Measurements from ENCODE around the gene ABCB1. TPM values are rescaled to one million over a fixed set of nuclear protein-coding genes. Genes with fewer than 3 reads are reported as not detected.
"Not testable (repeated sequence)": the region's sequence is repeated elsewhere in the genome, so short reads cannot be mapped to it uniquely, and the experiment has no call there.

The ABCB1 gene
- total RNA-seq, 1 donor from 2014 or later: not detected

DNA sequence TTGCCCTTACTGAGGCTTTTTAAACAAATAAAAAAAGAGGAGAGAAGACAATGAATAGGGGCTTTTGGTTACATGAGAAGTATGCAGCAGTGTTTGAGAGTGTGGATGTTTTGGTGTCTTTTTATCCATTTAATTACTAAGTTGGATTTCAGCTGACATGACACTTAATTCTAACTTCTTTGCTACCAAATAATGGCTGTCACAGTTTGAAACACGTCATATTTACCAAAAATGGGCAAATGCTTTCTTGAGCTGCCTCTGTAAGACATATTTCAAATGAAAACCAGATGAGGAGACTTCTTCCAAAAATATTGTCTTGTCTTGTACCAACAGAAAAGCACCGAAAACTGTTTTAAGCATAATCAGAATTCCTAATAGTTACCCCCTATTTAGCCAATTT is 129.2 kb downstream of the ABCB1 start:
- H3K27ac Mint-ChIP-seq (ENCODE audit: unreplicated experiment): no peak overlapping the region
- peaks cover 19% of the 10 kb centered on the region for H3K4me1 Mint-ChIP-seq (ENCODE audit: low read depth)
- H3K9me3 Mint-ChIP-seq (ENCODE audit: low read depth): peaks cover 5% of the 10 kb centered on the region
- no peak overlapping the region for H3K4me3 Mint-ChIP-seq (ENCODE audit: unreplicated experiment)
- no peak for DNase-seq (ENCODE audit: low spot score)
- peaks cover 32% of the 10 kb centered on the region for H3K27me3 Mint-ChIP-seq (ENCODE audit: low read depth)
- TF ChIP-seq, protein P1, sequence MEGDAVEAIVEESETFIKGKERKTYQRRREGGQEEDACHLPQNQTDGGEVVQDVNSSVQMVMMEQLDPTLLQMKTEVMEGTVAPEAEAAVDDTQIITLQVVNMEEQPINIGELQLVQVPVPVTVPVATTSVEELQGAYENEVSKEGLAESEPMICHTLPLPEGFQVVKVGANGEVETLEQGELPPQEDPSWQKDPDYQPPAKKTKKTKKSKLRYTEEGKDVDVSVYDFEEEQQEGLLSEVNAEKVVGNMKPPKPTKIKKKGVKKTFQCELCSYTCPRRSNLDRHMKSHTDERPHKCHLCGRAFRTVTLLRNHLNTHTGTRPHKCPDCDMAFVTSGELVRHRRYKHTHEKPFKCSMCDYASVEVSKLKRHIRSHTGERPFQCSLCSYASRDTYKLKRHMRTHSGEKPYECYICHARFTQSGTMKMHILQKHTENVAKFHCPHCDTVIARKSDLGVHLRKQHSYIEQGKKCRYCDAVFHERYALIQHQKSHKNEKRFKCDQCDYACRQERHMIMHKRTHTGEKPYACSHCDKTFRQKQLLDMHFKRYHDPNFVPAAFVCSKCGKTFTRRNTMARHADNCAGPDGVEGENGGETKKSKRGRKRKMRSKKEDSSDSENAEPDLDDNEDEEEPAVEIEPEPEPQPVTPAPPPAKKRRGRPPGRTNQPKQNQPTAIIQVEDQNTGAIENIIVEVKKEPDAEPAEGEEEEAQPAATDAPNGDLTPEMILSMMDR (IDR thresholded peaks at IDR 0.05): no peak
- H3K36me3 Mint-ChIP-seq (ENCODE audit: low read depth): no peaks in the 10 kb centered on the region

DNA sequence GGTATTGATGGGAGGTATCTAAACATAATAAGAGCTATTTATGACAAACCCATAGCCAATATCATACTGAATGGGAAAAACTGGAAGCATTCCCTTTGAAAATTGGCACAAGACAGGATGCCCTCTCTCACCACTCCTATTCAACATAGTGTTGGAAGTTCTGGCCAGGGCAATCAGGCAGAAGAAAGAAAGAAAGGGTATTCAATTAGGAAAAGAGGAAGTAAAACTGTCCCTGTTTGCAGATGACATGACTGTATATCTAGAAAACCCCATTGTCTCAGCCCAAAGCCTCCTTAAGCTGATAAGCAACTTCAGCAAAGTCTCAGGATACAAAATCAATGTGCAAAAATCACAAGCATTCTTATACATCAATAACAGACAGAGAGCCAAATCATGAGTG is 131.5 kb downstream of the ABCB1 start:
- not testable (repeated sequence) for H3K27ac Mint-ChIP-seq (ENCODE audit: unreplicated experiment); H3K4me1 Mint-ChIP-seq (ENCODE audit: low read depth); H3K4me3 Mint-ChIP-seq (ENCODE audit: unreplicated experiment); H3K9me3 Mint-ChIP-seq (ENCODE audit: low read depth); H3K36me3 Mint-ChIP-seq (ENCODE audit: low read depth); DNase-seq (ENCODE audit: low spot score)
- H3K27me3 Mint-ChIP-seq (ENCODE audit: low read depth): peaks cover 20% of the 10 kb centered on the region

DNA sequence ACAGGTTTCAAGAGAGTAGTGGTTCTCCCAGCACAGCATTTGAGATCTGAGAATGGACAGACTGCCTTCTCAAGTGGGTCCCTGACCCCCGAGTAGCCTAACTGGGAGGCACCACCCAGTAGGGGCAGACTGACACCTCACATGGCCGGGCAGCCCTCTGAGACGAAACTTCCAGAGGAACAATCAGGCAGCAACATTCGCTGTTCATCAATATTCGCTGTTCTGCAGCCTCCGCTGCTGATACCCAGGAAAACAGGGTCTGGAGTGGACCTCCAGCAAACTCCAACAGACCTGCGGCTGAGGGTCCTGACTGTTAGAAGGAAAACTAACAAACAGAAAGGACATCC is 135.2 kb downstream of the ABCB1 start:
- not testable (repeated sequence) for H3K36me3 Mint-ChIP-seq (ENCODE audit: low read depth); H3K27ac Mint-ChIP-seq (ENCODE audit: unreplicated experiment); H3K4me1 Mint-ChIP-seq (ENCODE audit: low read depth); DNase-seq (ENCODE audit: low spot score); H3K4me3 Mint-ChIP-seq (ENCODE audit: unreplicated experiment); H3K9me3 Mint-ChIP-seq (ENCODE audit: low read depth)
- peaks cover 20% of the 10 kb centered on the region for H3K27me3 Mint-ChIP-seq (ENCODE audit: low read depth)

DNA sequence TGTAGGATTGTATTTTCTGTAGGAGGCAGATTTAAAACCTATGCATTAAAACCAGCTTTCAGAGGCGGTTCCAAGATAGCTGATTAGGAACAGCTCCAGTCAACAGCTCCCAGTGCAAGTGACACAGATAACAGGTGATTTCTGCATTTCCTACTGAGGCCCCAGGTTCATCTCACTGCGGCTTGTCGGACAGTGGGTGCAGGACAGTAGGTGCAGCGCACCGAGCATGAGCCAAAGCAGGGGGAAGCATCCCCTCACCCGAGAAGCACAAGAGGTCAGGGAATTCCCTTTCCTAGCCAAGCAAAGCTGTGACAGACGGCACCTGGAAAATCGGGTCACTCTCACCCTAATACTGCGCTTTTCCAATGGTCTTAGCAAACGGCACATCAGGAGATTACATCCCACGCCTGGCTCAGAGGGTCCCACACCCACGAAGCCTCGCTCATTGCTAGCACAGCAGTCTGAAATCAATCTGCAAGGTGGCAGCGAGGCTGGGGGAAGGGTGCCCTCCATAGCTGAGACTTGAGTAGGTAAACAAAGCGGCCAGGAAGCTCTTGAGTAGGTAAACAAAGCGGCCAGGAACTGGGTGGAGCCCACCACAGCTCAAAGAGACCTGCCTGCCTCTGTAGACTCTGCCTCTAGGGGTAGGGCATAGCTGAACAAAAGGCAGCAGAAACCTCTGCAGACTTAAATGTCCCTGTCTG is 135.7 kb downstream of the ABCB1 start:
- not testable (repeated sequence) for H3K27ac Mint-ChIP-seq (ENCODE audit: unreplicated experiment); H3K4me3 Mint-ChIP-seq (ENCODE audit: unreplicated experiment); H3K36me3 Mint-ChIP-seq (ENCODE audit: low read depth); H3K4me1 Mint-ChIP-seq (ENCODE audit: low read depth); DNase-seq (ENCODE audit: low spot score); H3K9me3 Mint-ChIP-seq (ENCODE audit: low read depth)
- H3K27me3 Mint-ChIP-seq (ENCODE audit: low read depth): peaks cover 20% of the 10 kb centered on the region

DNA sequence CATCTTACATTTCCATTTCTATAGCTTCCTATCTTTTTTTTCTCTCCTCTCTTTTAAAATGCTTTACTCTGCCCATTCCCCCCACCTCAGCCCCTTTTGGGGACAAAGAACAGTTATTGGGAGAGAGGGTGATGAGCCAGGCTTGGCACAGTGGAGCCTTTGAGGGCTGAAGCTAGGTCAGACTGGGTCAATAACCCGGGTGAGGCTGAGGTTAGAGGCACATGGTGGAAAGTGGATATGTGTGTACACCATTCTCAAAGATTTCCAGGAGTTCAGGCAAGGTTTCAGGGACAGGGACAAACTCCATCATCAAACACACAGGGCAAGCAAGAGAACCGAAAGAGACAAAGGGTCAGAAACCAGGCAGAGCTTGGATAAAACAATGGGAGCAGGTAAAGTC is 136.7 kb downstream of the ABCB1 start:
- TF ChIP-seq, protein P1 (IDR thresholded peaks at IDR 0.05): no peak
- Mint-ChIP-seq H3K36me3 (ENCODE audit: low read depth) (no peaks in the 10 kb centered on the region), H3K9me3 (ENCODE audit: low read depth) (peaks cover 5% of the 10 kb centered on the region), H3K4me1 (ENCODE audit: low read depth) (no peaks in the 10 kb centered on the region), H3K27ac (ENCODE audit: unreplicated experiment) (no peak overlapping the region), H3K27me3 (ENCODE audit: low read depth) (peaks cover 20% of the 10 kb centered on the region), H3K4me3 (ENCODE audit: unreplicated experiment) (no peak overlapping the region)
- DNase-seq (ENCODE audit: low spot score): no peak

DNA sequence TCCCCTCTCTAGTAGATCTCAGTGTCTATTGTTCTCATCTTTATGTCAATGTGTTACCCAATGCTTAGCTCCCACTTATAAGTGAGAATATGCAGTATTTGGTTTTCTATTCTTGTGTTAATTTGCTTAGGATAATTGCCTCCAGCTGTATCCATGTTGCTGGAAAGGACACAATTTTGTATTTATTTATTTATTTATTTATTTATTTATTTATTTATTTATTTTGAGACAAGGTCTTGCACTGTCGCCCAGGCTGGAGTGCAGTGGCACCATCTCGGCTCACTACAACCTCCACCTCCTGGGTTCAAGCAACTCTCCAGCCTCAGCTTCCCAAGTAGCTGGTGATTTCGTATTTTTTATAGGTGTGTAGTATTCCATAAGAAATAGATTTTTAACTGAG is 140.2 kb downstream of the ABCB1 start:
- not testable (repeated sequence) for H3K4me1 Mint-ChIP-seq (ENCODE audit: low read depth); H3K4me3 Mint-ChIP-seq (ENCODE audit: unreplicated experiment)
- H3K27me3 Mint-ChIP-seq (ENCODE audit: low read depth): peaks cover 14% of the 10 kb centered on the region

DNA sequence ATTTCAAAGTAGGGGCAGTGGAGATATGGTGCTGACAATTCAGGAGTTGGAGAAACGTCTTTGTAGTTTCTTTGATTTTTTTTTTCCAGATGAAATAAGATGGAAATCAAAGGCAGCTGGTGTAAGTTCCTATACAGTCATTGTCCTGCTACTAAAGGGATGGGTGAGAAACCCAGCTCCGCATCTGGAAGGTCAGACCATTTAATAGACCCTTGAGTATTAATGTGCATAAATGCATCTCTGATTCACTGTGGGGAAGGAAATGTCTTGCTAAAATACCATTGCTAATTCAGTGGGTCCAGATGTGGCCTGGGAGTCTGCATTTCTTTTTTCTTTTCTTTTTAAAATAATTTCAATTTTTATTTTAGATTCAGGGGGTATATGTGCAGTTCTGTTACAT is 140.7 kb downstream of the ABCB1 start:
- H3K27ac Mint-ChIP-seq (ENCODE audit: unreplicated experiment): no peak overlapping the region
- no peaks in the 10 kb centered on the region for H3K4me1 Mint-ChIP-seq (ENCODE audit: low read depth)
- no peak overlapping the region for H3K4me3 Mint-ChIP-seq (ENCODE audit: unreplicated experiment)
- H3K36me3 Mint-ChIP-seq (ENCODE audit: low read depth): no peaks in the 10 kb centered on the region
- no peaks in the 10 kb centered on the region for H3K9me3 Mint-ChIP-seq (ENCODE audit: low read depth)
- TF ChIP-seq, protein P1 (IDR thresholded peaks at IDR 0.05): no peak
- H3K27me3 Mint-ChIP-seq (ENCODE audit: low read depth): peaks cover 14% of the 10 kb centered on the region
- no peak for DNase-seq (ENCODE audit: low spot score)

More for the DNA sequence above, 140.2 kb downstream of the ABCB1 start:
- not testable (repeated sequence) for H3K36me3 Mint-ChIP-seq (ENCODE audit: low read depth); H3K27ac Mint-ChIP-seq (ENCODE audit: unreplicated experiment); DNase-seq (ENCODE audit: low spot score); H3K9me3 Mint-ChIP-seq (ENCODE audit: low read depth)
